HPDE6-E6E7 (cell line): ENCODE measurements around the gene ARHGEF6.

Experiments used
- DNase-seq: peaks from one replicate; pipeline ENCODE4 v3.0.0; 2011; ENCODE audit warnings: missing footprints; ENCODE audit errors: extremely low spot score

The ARHGEF6 gene

GRCh38 chrX:136647677-136648360 lies 132.9 kb downstream of the ARHGEF6 start, which contains the start of gene CD40LG:
Gene CD40LG (plus strand): TSS chrX:136648158. CDS start chrX:136648249, 91 bp downstream.
- no peak for DNase-seq

GRCh38 chrX:136646602-136647239 lies 134.0 kb downstream of the ARHGEF6 start:
- DNase-seq, result no peak

- no peak for DNase-seq
Measured at GRCh38 chrX:136643243-136643642, 137.5 kb downstream of the ARHGEF6 start.

GRCh38 chrX:136639506-136640176 lies 141.1 kb downstream of the ARHGEF6 start:
- DNase-seq, result no peak

- no peak for DNase-seq
Measured at GRCh38 chrX:136636121-136636520, 144.6 kb downstream of the ARHGEF6 start.

- DNase-seq, result no peak
Measured at GRCh38 chrX:136635235-136635634, 145.5 kb downstream of the ARHGEF6 start.

GRCh38 chrX:136630881-136631280 lies 149.9 kb downstream of the ARHGEF6 start:
- DNase-seq, result no peak

- no peak for DNase-seq
Measured at GRCh38 chrX:136629084-136629750, 151.5 kb downstream of the ARHGEF6 start.

- no peak for DNase-seq
Measured at GRCh38 chrX:136627409-136627808, 153.3 kb downstream of the ARHGEF6 start.

- no peak for DNase-seq
Measured at GRCh38 chrX:136626891-136627290, 153.8 kb downstream of the ARHGEF6 start.

GRCh38 chrX:136626237-136626636 lies 154.5 kb downstream of the ARHGEF6 start:
- no peak for DNase-seq

GRCh38 chrX:136625246-136625645 lies 155.5 kb downstream of the ARHGEF6 start:
- no peak for DNase-seq

GRCh38 chrX:136623396-136623795 lies 157.3 kb downstream of the ARHGEF6 start:
- DNase-seq, result no peak

GRCh38 chrX:136622568-136622967 lies 158.2 kb downstream of the ARHGEF6 start:
- no peak for DNase-seq

GRCh38 chrX:136620780-136621179 lies 160.0 kb downstream of the ARHGEF6 start:
- no peak for DNase-seq

GRCh38 chrX:136619899-136620505 lies 160.7 kb downstream of the ARHGEF6 start:
- no peak for DNase-seq

GRCh38 chrX:136616987-136617685 lies 163.6 kb downstream of the ARHGEF6 start:
- no peak for DNase-seq
